Thyroid gland (tissue), 4 donors: Measurements from ENCODE around the gene RAC2.

Experiments used
- CTCF ChIP-seq, 6 experiments: fragments of 200-600 bp in 3 of 6; fragments of 450-650 bp in 3 of 6; sonication (generic) in 3 of 6; IDR thresholded peaks; one replicate each; pipeline ENCODE4 v1.5.1; 2016 to 2019; ENCODE audit warnings: antibody characterized with exemption in 6 of 6, mild to moderate bottlenecking in 2 of 6, inconsistent platforms in 1 of 6, moderate library complexity in 1 of 6
- POLR2A ChIP-seq, 2 donors: fragments of 450-650 bp; IDR thresholded peaks; one replicate each; pipeline ENCODE4 v1.6.1; 2017; ENCODE audit warnings: antibody characterized with exemption in 2 of 2, mild to moderate bottlenecking in 2 of 2, moderate library complexity in 1 of 2

GRCh38 chr22:37205046-37205445 is 39.0 kb downstream of the RAC2 start:
- no peak for TF ChIP-seq POLR2A (IDR thresholded peaks at IDR 0.05)
- no peak for TF ChIP-seq CTCF (IDR thresholded peaks at IDR 0.05)
